ENCODE results near the gene UNC5CL.

Gene UNC5CL

GRCh38 chr6:41032830-41033229, 6.2 kb downstream of the UNC5CL start:
- DNase-seq (ENCODE audit: low read depth) = no peak
- no peak for TF ChIP-seq CTCF (IDR thresholded peaks at IDR 0.05; ENCODE audit: low read depth, low read length, missing control alignments)
- H3K4me3 ChIP-seq (ENCODE audit: low read depth, low read length) = no peak overlapping the region

- TF ChIP-seq CTCF (IDR thresholded peaks at IDR 0.05; ENCODE audit: low read depth, low read length, missing control alignments) = no peak
- peak overlapping the region; percentile 48 for H3K4me3 ChIP-seq (ENCODE audit: low read depth, low read length)
- no peak for DNase-seq (ENCODE audit: low read depth)
Observed at GRCh38 chr6:41028561-41029412, 10.2 kb downstream of the UNC5CL start.

GRCh38 chr6:41027799-41028560, 11.0 kb downstream of the UNC5CL start:
- DNase-seq (ENCODE audit: low read depth) = no peak
- TF ChIP-seq CTCF (IDR thresholded peaks at IDR 0.05; ENCODE audit: low read depth, low read length, missing control alignments) = peak; percentile 97
- H3K4me3 ChIP-seq (ENCODE audit: low read depth, low read length) = peak overlapping the region; percentile 48

- DNase-seq (ENCODE audit: low read depth) = no peak
- H3K4me3 ChIP-seq (ENCODE audit: low read depth, low read length) = no peak overlapping the region
- TF ChIP-seq CTCF (IDR thresholded peaks at IDR 0.05; ENCODE audit: low read depth, low read length, missing control alignments) = no peak
Observed at GRCh38 chr6:41027241-41027640, 11.8 kb downstream of the UNC5CL start.

- no peak overlapping the region for H3K4me3 ChIP-seq (ENCODE audit: low read depth, low read length)
- no peak for TF ChIP-seq CTCF (IDR thresholded peaks at IDR 0.05; ENCODE audit: low read depth, low read length, missing control alignments)
- DNase-seq (ENCODE audit: low read depth) = no peak
Observed at GRCh38 chr6:41025966-41026530, 13.0 kb downstream of the UNC5CL start.

GRCh38 chr6:41023114-41023513, 15.9 kb downstream of the UNC5CL start:
- no peak overlapping the region for H3K4me3 ChIP-seq (ENCODE audit: low read depth, low read length)
- no peak for TF ChIP-seq CTCF (IDR thresholded peaks at IDR 0.05; ENCODE audit: low read depth, low read length, missing control alignments)

More at GRCh38 chr6:41023114-41023513, 15.9 kb downstream of the UNC5CL start:
- no peak for DNase-seq (ENCODE audit: low read depth)

Data from GM12864 (cell line).